Muscle layer of colon (tissue), 2 donors: ENCODE measurements around the gene NFATC1.
"Not testable (repeated sequence)": the region's sequence is repeated elsewhere in the genome, so short reads cannot be mapped to it uniquely, and the experiment has no call there.

Experiments
- H3K27ac ChIP-seq: one replicate; pipeline ENCODE4 v1.7.0; 2013; ENCODE audit warnings: low read depth, mild to moderate bottlenecking, low read length, moderate library complexity
- H3K27me3 ChIP-seq, 2 donors: one replicate each; pipeline ENCODE4 v1.7.0; 2013; ENCODE audit warnings: low read length in 2 of 2, mild to moderate bottlenecking in 2 of 2; ENCODE audit not compliant: insufficient read depth in 2 of 2, control insufficient read depth in 1 of 2
- H3K36me3 ChIP-seq: one replicate; pipeline ENCODE4 v1.7.0; 2013; ENCODE audit warnings: mild to moderate bottlenecking, low read length; ENCODE audit not compliant: insufficient read depth
- H3K4me1 ChIP-seq: one replicate; pipeline ENCODE4 v1.7.0; 2013; ENCODE audit warnings: mild to moderate bottlenecking, low read length; ENCODE audit not compliant: insufficient read depth
- H3K4me3 ChIP-seq, 2 donors: one replicate each; pipeline ENCODE4 v1.7.0; 2013; ENCODE audit warnings: low read length in 2 of 2, low read depth in 1 of 2, mild to moderate bottlenecking in 1 of 2, moderate library complexity in 1 of 2
- H3K9ac ChIP-seq: one replicate; pipeline ENCODE4 v1.7.0; 2013; ENCODE audit warnings: low read length
- H3K9me3 ChIP-seq: one replicate; pipeline ENCODE4 v1.7.0; 2013; ENCODE audit warnings: mild to moderate bottlenecking, low read length
- donor health status: abdominal sarcoma.
- donor health status: Adenocarcinoma of cecum.

NFATC1 gene

GRCh38 chr18:79480171-79481045 lies 84.7 kb downstream of the NFATC1 start:
- Histone ChIP-seq H3K4me1 (no peaks in the 10 kb centered on the region), H3K27me3 (no peaks in the 10 kb centered on the region), H3K9ac (no peak overlapping the region), H3K9me3 (no peaks in the 10 kb centered on the region), H3K27ac (no peak overlapping the region), H3K36me3 (no peaks in the 10 kb centered on the region), H3K4me3 (no peak overlapping the region)

GRCh38 chr18:79481046-79481790 lies 85.5 kb downstream of the NFATC1 start:
- Histone ChIP-seq H3K27ac (no peak overlapping the region), H3K36me3 (no peaks in the 10 kb centered on the region), H3K4me3 (no peak overlapping the region), H3K4me1 (no peaks in the 10 kb centered on the region), H3K9ac (no peak overlapping the region), H3K27me3 (no peaks in the 10 kb centered on the region), H3K9me3 (no peaks in the 10 kb centered on the region)

- H3K9ac ChIP-seq, H3K4me3 ChIP-seq, H3K27ac ChIP-seq, H3K9me3 ChIP-seq, H3K4me1 ChIP-seq, H3K27me3 ChIP-seq: not testable (repeated sequence)
- peaks cover 16% of the 10 kb centered on the region for H3K36me3 ChIP-seq
These were observed 87.7 kb downstream of the NFATC1 start for GRCh38 chr18:79483393-79483792.

GRCh38 chr18:79483971-79484491 lies 88.3 kb downstream of the NFATC1 start:
- no peaks in the 10 kb centered on the region for H3K4me1 ChIP-seq
- no peak overlapping the region for H3K4me3 ChIP-seq
- no peak overlapping the region for H3K9ac ChIP-seq
- no peak overlapping the region for H3K27ac ChIP-seq
- H3K27me3 ChIP-seq, result no peaks in the 10 kb centered on the region
- H3K9me3 ChIP-seq, result no peaks in the 10 kb centered on the region
- peaks cover 16% of the 10 kb centered on the region for H3K36me3 ChIP-seq

- Histone ChIP-seq H3K27ac (no peak overlapping the region), H3K4me1 (no peaks in the 10 kb centered on the region), H3K36me3 (peaks cover 16% of the 10 kb centered on the region), H3K27me3 (no peaks in the 10 kb centered on the region), H3K4me3 (no peak overlapping the region), H3K9ac (no peak overlapping the region), H3K9me3 (no peaks in the 10 kb centered on the region)
These were observed 89.2 kb downstream of the NFATC1 start for GRCh38 chr18:79484661-79485621.

- Histone ChIP-seq H3K36me3 (peaks cover 16% of the 10 kb centered on the region), H3K27me3 (no peaks in the 10 kb centered on the region), H3K27ac (peak overlapping the region; percentile 13), H3K9me3 (no peaks in the 10 kb centered on the region), H3K9ac (no peak overlapping the region), H3K4me1 (no peaks in the 10 kb centered on the region), H3K4me3 (no peak overlapping the region)
These were observed 90.1 kb downstream of the NFATC1 start for GRCh38 chr18:79485788-79486355.

GRCh38 chr18:79486356-79487182 lies 90.8 kb downstream of the NFATC1 start:
- no peak overlapping the region for H3K27ac ChIP-seq
- H3K9ac ChIP-seq, result no peak overlapping the region
- no peak overlapping the region for H3K4me3 ChIP-seq
- peaks cover 16% of the 10 kb centered on the region for H3K36me3 ChIP-seq
- H3K27me3 ChIP-seq, result no peaks in the 10 kb centered on the region
- H3K4me1 ChIP-seq, result no peaks in the 10 kb centered on the region
- no peaks in the 10 kb centered on the region for H3K9me3 ChIP-seq

GRCh38 chr18:79487183-79487800 lies 91.6 kb downstream of the NFATC1 start:
- no peak overlapping the region for H3K9ac ChIP-seq
- H3K4me3 ChIP-seq, result no peak overlapping the region
- H3K4me1 ChIP-seq, result no peaks in the 10 kb centered on the region
- no peak overlapping the region for H3K27ac ChIP-seq
- H3K27me3 ChIP-seq, result no peaks in the 10 kb centered on the region
- peaks cover 16% of the 10 kb centered on the region for H3K36me3 ChIP-seq
- H3K9me3 ChIP-seq, result no peaks in the 10 kb centered on the region

GRCh38 chr18:79487801-79488201 lies 92.1 kb downstream of the NFATC1 start:
- Histone ChIP-seq H3K4me3 (no peak overlapping the region), H3K36me3 (peaks cover 16% of the 10 kb centered on the region), H3K27me3 (no peaks in the 10 kb centered on the region), H3K9me3 (no peaks in the 10 kb centered on the region), H3K4me1 (no peaks in the 10 kb centered on the region), H3K27ac (no peak overlapping the region), H3K9ac (no peak overlapping the region)
